ENCODE results near the gene CTPS2. TPM values are rescaled to one million over a fixed set of nuclear protein-coding genes. Genes with fewer than 3 reads are reported as not detected.

The CTPS2 gene
- total RNA-seq, 1 donor from 2014 or later, result 116 TPM

- Histone ChIP-seq H3K4me1 (no peaks in the 10 kb centered on the region), H3K9ac (no peak overlapping the region), H3K4me2 (no peak overlapping the region), H3K27ac (no peak overlapping the region), H3K36me3 (no peaks in the 10 kb centered on the region), H3K9me3 (ENCODE audit: low read depth) (no peaks in the 10 kb centered on the region), H3K27me3 (no peaks in the 10 kb centered on the region), H4K20me1 (ENCODE audit: low read depth) (no peaks in the 10 kb centered on the region), H2AFZ (replicated peaks) (no peak overlapping the region), H3F3A (ENCODE audit: low read depth) (no peaks in the 10 kb centered on the region), H3K4me3 (no peak overlapping the region), H3K79me2 (ENCODE audit: low read depth) (no peaks in the 10 kb centered on the region)
- TF ChIP-seq EZH2 (IDR thresholded peaks at IDR 0.05), result no peak
- TF ChIP-seq CTCF (IDR thresholded peaks at IDR 0.05), result no peak
- TF ChIP-seq EZH2phosphoT487 (IDR thresholded peaks at IDR 0.05), result no peak
- Mint-ChIP-seq H3K27me3 (ENCODE audit: insufficient read depth, low read depth) (no peaks in the 10 kb centered on the region), H3K27ac (no peak overlapping the region), H3K4me3 (no peak overlapping the region), H3K4me1 (no peaks in the 10 kb centered on the region), H3K9me3 (no peaks in the 10 kb centered on the region), H3K36me3 (peaks cover 29% of the 10 kb centered on the region)
- no peak for DNase-seq (ENCODE audit: low spot score)
Measured at GRCh38 chrX:16653424-16653823, 59.0 kb downstream of the CTPS2 start.

- no peaks in the 10 kb centered on the region for H3K27me3 ChIP-seq
- no peaks in the 10 kb centered on the region for H3K36me3 ChIP-seq
Measured at GRCh38 chrX:16651391-16652024, 61.0 kb downstream of the CTPS2 start.

GRCh38 chrX:16649858-16650257 lies 62.6 kb downstream of the CTPS2 start, which contains the start of gene S100G:
Gene S100G (plus strand): TSS chrX:16650158. CDS start chrX:16651007, 849 bp downstream.
- Mint-ChIP-seq H3K27me3 (ENCODE audit: insufficient read depth, low read depth) (no peaks in the 10 kb centered on the region), H3K4me1 (no peaks in the 10 kb centered on the region), H3K36me3 (peaks cover 37% of the 10 kb centered on the region), H3K9me3 (no peaks in the 10 kb centered on the region), H3K4me3 (no peak within 1 kb of the TSS), H3K27ac (no peak within 1 kb of the TSS)
- Histone ChIP-seq H3F3A (ENCODE audit: low read depth) (no peaks in the 10 kb centered on the region), H4K20me1 (ENCODE audit: low read depth) (no peaks in the 10 kb centered on the region), H3K9ac (no peak within 1 kb of the TSS), H3K36me3 (no peaks in the 10 kb centered on the region), H3K27ac (no peak within 1 kb of the TSS), H3K79me2 (ENCODE audit: low read depth) (no peaks in the 10 kb centered on the region), H3K4me2 (no peak within 1 kb of the TSS), H3K4me3 (no peak within 1 kb of the TSS), H3K4me1 (no peaks in the 10 kb centered on the region), H3K9me3 (ENCODE audit: low read depth) (no peaks in the 10 kb centered on the region), H3K27me3 (no peaks in the 10 kb centered on the region), H2AFZ (replicated peaks) (no peak within 1 kb of the TSS)
- no peak for TF ChIP-seq EZH2 (IDR thresholded peaks at IDR 0.05)
- no peak for TF ChIP-seq CTCF (IDR thresholded peaks at IDR 0.05)
- no peak for TF ChIP-seq EZH2phosphoT487 (IDR thresholded peaks at IDR 0.05)
- DNase-seq (ENCODE audit: low spot score), result no peak

More at GRCh38 chrX:16651391-16652024, 61.0 kb downstream of the CTPS2 start:
- Histone ChIP-seq H3K79me2 (ENCODE audit: low read depth) (no peaks in the 10 kb centered on the region), H4K20me1 (ENCODE audit: low read depth) (no peaks in the 10 kb centered on the region), H2AFZ (replicated peaks) (no peak overlapping the region), H3K9ac (no peak overlapping the region), H3K4me2 (no peak overlapping the region), H3K9me3 (ENCODE audit: low read depth) (no peaks in the 10 kb centered on the region), H3K27ac (no peak overlapping the region), H3F3A (ENCODE audit: low read depth) (no peaks in the 10 kb centered on the region), H3K4me1 (no peaks in the 10 kb centered on the region), H3K4me3 (no peak overlapping the region)
- Mint-ChIP-seq H3K36me3 (peaks cover 33% of the 10 kb centered on the region), H3K9me3 (no peaks in the 10 kb centered on the region), H3K27ac (no peak overlapping the region), H3K4me3 (no peak overlapping the region), H3K4me1 (no peaks in the 10 kb centered on the region), H3K27me3 (ENCODE audit: insufficient read depth, low read depth) (no peaks in the 10 kb centered on the region)
- no peak for TF ChIP-seq EZH2phosphoT487 (IDR thresholded peaks at IDR 0.05)
- no peak for DNase-seq (ENCODE audit: low spot score)

DNA sequence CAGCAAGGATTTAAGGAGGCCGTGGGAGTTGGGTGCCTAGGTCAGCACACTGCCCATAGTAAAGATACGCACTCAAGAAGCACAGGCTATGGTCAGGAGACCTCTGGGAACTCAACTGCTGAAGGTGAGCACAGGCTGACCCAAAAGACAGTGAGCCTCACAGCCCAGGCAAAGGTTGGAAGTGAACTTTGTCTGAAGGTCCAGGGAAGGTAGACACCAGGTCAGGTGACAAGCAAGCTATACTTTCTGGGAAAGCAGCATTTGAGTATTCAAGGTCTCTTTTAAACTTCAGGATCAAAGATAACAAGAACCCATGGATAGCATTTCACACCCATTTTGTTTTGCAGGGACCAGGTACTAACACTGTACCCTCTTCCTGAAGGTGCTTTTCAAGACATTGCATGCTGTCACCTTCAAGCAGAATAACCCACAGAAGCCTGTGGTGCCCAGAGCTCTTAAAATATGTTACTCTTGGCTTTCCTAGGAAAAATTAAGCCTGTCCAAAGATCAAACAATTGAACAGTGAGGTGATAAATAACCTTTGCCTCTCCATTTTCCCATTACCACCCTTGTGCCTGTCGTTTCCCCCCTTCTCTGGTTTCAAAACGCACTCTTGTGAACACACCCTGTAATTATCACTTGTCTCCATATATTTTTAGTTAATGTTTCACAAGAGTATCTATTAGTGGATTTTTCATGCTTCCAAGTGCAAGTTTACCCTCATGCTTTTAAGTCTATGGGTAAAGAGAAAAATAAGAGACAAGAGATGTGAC lies 65.9 kb downstream of the CTPS2 start:
- Histone ChIP-seq H2AFZ (replicated peaks) (no peak overlapping the region), H3K27ac (no peak overlapping the region), H3K27me3 (no peaks in the 10 kb centered on the region), H3F3A (ENCODE audit: low read depth) (no peaks in the 10 kb centered on the region), H3K9me3 (ENCODE audit: low read depth) (no peaks in the 10 kb centered on the region), H3K4me2 (no peak overlapping the region), H3K4me3 (no peak overlapping the region), H4K20me1 (ENCODE audit: low read depth) (no peaks in the 10 kb centered on the region), H3K4me1 (no peaks in the 10 kb centered on the region), H3K79me2 (ENCODE audit: low read depth) (no peaks in the 10 kb centered on the region), H3K36me3 (no peaks in the 10 kb centered on the region), H3K9ac (no peak overlapping the region)
- H3K9me3 Mint-ChIP-seq, result no peaks in the 10 kb centered on the region
- H3K36me3 Mint-ChIP-seq, result peaks cover 36% of the 10 kb centered on the region
- no peaks in the 10 kb centered on the region for H3K4me1 Mint-ChIP-seq
- H3K27me3 Mint-ChIP-seq (ENCODE audit: insufficient read depth, low read depth), result no peaks in the 10 kb centered on the region
- H3K27ac Mint-ChIP-seq, result no peak overlapping the region
- DNase-seq (ENCODE audit: low spot score), result no peak
- H3K4me3 Mint-ChIP-seq, result no peak overlapping the region
- no peak for TF ChIP-seq CTCF (IDR thresholded peaks at IDR 0.05)
- no peak for TF ChIP-seq EZH2 (IDR thresholded peaks at IDR 0.05)
- TF ChIP-seq EZH2phosphoT487 (IDR thresholded peaks at IDR 0.05), result no peak

All from neural progenitor cell (in vitro differentiated cells).